Measurements from ENCODE around the gene GPR137. TPM values are rescaled to one million over a fixed set of nuclear protein-coding genes. Genes with fewer than 3 reads are reported as not detected.

The GPR137 gene
- total and polyA plus RNA-seq, 9 of the 15 experiments (the other 6 are each of a cell fraction or from before 2014, with no cell fraction given) = 0.32 to 26.7 (median 10.7) TPM

DNA sequence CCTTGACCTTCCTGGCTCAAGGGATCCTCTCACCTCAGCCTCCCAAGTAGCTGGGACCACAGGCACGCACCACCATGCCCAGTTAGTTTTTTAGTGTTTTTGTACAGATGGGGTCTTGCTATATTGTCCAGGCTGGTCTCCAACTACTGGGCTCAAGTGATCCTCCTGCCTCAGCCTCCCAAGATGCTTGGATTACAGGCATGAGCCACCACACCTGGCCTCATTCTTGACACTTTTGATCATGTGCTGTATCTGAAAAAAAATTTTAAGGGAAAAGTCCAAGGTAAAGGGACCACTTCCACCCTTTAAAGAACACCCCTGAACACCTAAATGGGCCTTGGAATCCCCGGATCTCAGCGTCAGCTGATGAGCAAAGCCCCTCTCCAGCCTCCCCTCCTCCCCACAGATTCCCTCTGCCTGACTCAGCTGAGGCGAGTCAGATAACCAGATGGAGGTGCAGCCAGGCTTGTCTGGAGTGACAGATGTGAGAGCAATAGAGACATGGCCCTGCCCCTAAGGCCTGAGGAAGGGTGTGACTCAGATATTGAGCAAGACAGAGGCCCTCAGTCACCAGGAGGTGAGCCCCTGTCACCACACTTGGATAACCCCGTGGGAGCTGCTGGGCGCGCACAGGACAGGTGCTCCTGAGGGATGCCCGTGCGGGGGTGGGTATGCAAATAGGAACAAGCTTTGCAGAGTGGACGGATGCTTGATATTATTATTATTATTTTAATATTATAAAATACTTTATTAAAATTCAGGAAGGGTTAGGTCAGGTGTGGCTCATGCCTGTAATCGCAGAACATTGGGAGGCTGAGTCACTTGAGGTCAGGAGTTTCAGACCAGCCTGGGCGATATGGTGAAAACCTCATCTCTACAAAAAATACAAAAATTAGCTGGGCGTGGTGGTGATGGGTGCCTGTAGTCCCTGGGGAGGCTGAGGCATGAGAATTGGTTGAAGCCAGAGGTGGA, 49.4 kb downstream of the GPR137 start (continued):
- TF ChIP-seq, protein P1, sequence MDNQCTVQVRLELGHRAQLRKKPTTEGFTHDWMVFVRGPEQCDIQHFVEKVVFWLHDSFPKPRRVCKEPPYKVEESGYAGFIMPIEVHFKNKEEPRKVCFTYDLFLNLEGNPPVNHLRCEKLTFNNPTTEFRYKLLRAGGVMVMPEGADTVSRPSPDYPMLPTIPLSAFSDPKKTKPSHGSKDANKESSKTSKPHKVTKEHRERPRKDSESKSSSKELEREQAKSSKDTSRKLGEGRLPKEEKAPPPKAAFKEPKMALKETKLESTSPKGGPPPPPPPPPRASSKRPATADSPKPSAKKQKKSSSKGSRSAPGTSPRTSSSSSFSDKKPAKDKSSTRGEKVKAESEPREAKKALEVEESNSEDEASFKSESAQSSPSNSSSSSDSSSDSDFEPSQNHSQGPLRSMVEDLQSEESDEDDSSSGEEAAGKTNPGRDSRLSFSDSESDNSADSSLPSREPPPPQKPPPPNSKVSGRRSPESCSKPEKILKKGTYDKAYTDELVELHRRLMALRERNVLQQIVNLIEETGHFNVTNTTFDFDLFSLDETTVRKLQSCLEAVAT (IDR thresholded peaks at IDR 0.05) = peak in 1 of 2 experiments; percentile 81; a peak in 2 of 4 replicates
- TF ChIP-seq ZNF174 (CRISPR knock-in tag; IDR thresholded peaks at IDR 0.05) = no peak
- TF ChIP-seq SUPT5H (IDR thresholded peaks at IDR 0.05) = no peak
- peak; percentile 96 for TF ChIP-seq HDAC3 (IDR thresholded peaks at IDR 0.05; ENCODE audit: borderline replicate concordance, partially characterized antibody)
- TF ChIP-seq ZNF143 (CRISPR knock-in tag; IDR thresholded peaks at IDR 0.05) = no peak
- TF ChIP-seq HNRNPK (IDR thresholded peaks at IDR 0.05; ENCODE audit: low read depth, low read length, poor library complexity, severe bottlenecking) = no peak
- peak; percentile 96 for TF ChIP-seq NFIC (IDR thresholded peaks at IDR 0.05)
- TF ChIP-seq ZNF436 (CRISPR knock-in tag; IDR thresholded peaks at IDR 0.05) = no peak
- TF ChIP-seq, protein P2, sequence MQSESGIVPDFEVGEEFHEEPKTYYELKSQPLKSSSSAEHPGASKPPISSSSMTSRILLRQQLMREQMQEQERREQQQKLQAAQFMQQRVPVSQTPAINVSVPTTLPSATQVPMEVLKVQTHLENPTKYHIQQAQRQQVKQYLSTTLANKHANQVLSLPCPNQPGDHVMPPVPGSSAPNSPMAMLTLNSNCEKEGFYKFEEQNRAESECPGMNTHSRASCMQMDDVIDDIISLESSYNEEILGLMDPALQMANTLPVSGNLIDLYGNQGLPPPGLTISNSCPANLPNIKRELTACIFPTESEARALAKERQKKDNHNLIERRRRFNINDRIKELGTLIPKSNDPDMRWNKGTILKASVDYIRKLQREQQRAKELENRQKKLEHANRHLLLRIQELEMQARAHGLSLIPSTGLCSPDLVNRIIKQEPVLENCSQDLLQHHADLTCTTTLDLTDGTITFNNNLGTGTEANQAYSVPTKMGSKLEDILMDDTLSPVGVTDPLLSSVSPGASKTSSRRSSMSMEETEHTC (IDR thresholded peaks at IDR 0.05) = peak; percentile 87
- no peak for TF ChIP-seq ZNF57 (CRISPR knock-in tag; IDR thresholded peaks at IDR 0.05)
- peak; percentile 33 for TF ChIP-seq CHD4 (IDR thresholded peaks at IDR 0.05; ENCODE audit: insufficient read depth, insufficient replicate concordance, low read depth, low read length, poor library complexity, severe bottlenecking)
- peak; percentile 99 for TF ChIP-seq NCOR1 (IDR thresholded peaks at IDR 0.05)
- TF ChIP-seq, protein P3, sequence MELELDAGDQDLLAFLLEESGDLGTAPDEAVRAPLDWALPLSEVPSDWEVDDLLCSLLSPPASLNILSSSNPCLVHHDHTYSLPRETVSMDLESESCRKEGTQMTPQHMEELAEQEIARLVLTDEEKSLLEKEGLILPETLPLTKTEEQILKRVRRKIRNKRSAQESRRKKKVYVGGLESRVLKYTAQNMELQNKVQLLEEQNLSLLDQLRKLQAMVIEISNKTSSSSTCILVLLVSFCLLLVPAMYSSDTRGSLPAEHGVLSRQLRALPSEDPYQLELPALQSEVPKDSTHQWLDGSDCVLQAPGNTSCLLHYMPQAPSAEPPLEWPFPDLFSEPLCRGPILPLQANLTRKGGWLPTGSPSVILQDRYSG (tag; conservative IDR thresholded peaks at IDR 0.05; ENCODE audit: low read depth) = 0 out of 2 replicates have a peak, but pooled peaks have one; percentile 57
- peak; percentile 70 for TF ChIP-seq CXXC5 (CRISPR knock-in tag; IDR thresholded peaks at IDR 0.05)
- TF ChIP-seq MAFF (IDR thresholded peaks at IDR 0.05; ENCODE audit: low read length) = peak; percentile 75; the same call in 1 of the 2 replicates
- peak; percentile 99 for TF ChIP-seq JUND (IDR thresholded peaks at IDR 0.05; ENCODE audit: borderline replicate concordance, low read depth, low read length)
- TF ChIP-seq JUND (tag; IDR thresholded peaks at IDR 0.05; ENCODE audit: borderline replicate concordance, low read depth, low read length) = peak; percentile 98; the same call in 2 of the 3 replicates
- TF ChIP-seq CBFA2T2 (conservative IDR thresholded peaks at IDR 0.05) = peak; percentile 99
- TF ChIP-seq ZSCAN29 (IDR thresholded peaks at IDR 0.05) = 0 out of 2 replicates have a peak, but pooled peaks have one; percentile 10
- TF ChIP-seq ETS2 (tag; IDR thresholded peaks at IDR 0.05; ENCODE audit: borderline replicate concordance, poor library complexity, severe bottlenecking) = no peak
- TF ChIP-seq, protein P4, sequence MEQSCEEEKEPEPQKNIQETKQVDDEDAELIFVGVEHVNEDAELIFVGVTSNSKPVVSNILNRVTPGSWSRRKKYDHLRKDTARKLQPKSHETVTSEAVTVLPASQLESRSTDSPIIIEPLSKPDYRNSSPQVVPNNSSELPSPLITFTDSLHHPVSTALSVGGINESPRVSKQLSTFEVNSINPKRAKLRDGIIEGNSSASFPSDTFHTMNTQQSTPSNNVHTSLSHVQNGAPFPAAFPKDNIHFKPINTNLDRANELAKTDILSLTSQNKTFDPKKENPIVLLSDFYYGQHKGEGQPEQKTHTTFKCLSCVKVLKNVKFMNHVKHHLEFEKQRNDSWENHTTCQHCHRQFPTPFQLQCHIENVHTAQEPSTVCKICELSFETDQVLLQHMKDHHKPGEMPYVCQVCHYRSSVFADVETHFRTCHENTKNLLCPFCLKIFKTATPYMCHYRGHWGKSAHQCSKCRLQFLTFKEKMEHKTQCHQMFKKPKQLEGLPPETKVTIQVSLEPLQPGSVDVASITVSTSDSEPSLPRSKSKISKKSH (CRISPR knock-in tag; IDR thresholded peaks at IDR 0.05) = no peak
- TF ChIP-seq NCOA6 (IDR thresholded peaks at IDR 0.05) = no peak
